Thoracic aorta (tissue), 2 donors: ENCODE measurements around the gene RPP14. TPM values are rescaled to one million over a fixed set of nuclear protein-coding genes. Genes with fewer than 3 reads are reported as not detected.

ENCODE experiments used
- ATAC-seq: fragments of 150-250 bp; one replicate; pipeline ENCODE4 v1.8.0; 2017; ENCODE audit warnings: low read depth; ENCODE audit not compliant: insufficient number of reproducible peaks, low FRiP score
- DNase-seq: peaks from one replicate; pipeline ENCODE4 v3.0.0-alpha.2; 2020; ENCODE audit warnings: low spot score
- H3K27ac ChIP-seq, 2 donors: fragments of 200-600 bp; sonication (generic); 1 replicate in 1 of 2; 2 replicates in 1 of 2; pipeline ENCODE4 v1.5.1; 2016; ENCODE audit warnings: mild to moderate bottlenecking in 2 of 2, moderate library complexity in 2 of 2
- H3K27me3 ChIP-seq: fragments of 200-600 bp; sonication (generic); replicated peaks from 2 replicates; pipeline ENCODE4 v1.6.0; 2016; ENCODE audit warnings: mild to moderate bottlenecking; ENCODE audit not compliant: insufficient read depth
- H3K36me3 ChIP-seq: fragments of 200-600 bp; sonication (generic); one replicate; pipeline ENCODE4 v1.5.1; 2016
- H3K4me1 ChIP-seq, 2 donors: fragments of 200-600 bp; sonication (generic); 1 replicate in 1 of 2; 2 replicates in 1 of 2; pipeline versions ENCODE4 v1.5.1 to v1.6.0; 2016; ENCODE audit warnings: low read depth in 2 of 2, mild to moderate bottlenecking in 1 of 2; ENCODE audit not compliant: control insufficient read depth in 1 of 2
- H3K4me3 ChIP-seq: fragments of 200-600 bp; sonication (generic); 2 replicates; pipeline ENCODE4 v1.5.1; 2016; ENCODE audit warnings: mild to moderate bottlenecking
- H3K9me3 ChIP-seq: fragments of 200-600 bp; sonication (generic); 2 replicates; pipeline ENCODE4 v1.5.1; 2016
- CTCF ChIP-seq: fragments of 200-600 bp; sonication (generic); IDR thresholded peaks from one replicate; pipeline ENCODE4 v1.5.1; 2019; ENCODE audit warnings: antibody characterized with exemption
- total RNA-seq, 2 donors: library from RNA; depleted of rRNA; stranded (reverse); fragments of >200 nt; gene quantifications; one replicate each; pipeline versions ENCODE4 v1.1.0 to v1.2.3, GENCODE V29; 2016

Gene RPP14
- total RNA-seq, 2 donors from 2014 or later = 5.0 to 10.1 TPM

DNA sequence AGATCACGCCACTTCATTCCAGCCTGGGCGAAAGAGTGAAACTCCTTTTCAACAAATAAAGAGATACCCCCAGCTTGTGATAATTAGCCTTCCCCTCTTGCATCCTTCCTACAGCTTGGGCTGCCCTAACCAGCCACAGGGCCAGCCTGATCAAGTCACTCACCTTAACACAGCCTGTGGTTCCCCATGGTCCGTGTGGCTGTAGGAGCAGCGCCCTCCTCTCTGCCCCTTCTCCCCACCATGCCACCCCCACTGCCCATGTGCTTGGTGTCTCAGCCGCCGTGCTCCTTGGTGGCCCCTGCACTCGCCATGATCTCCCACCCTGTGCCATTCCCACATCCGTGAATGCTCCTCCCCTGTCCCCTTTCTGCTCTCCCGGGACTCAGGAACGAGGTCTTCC is 13.2 kb upstream of the RPP14 start:
- Histone ChIP-seq H3K36me3 (no peaks in the 10 kb centered on the region), H3K27me3 (no peaks in the 10 kb centered on the region), H3K4me1 (no peaks in the 10 kb centered on the region), H3K4me3 (no peak overlapping the region), H3K27ac (no peak overlapping the region), H3K9me3 (no peaks in the 10 kb centered on the region)
- DNase-seq (no peak), ATAC-seq (no peak)
- TF ChIP-seq CTCF = no peak

- H3K27ac ChIP-seq = no peak overlapping the region
- ATAC-seq = no peak
- H3K36me3 ChIP-seq = no peaks in the 10 kb centered on the region
- no peaks in the 10 kb centered on the region for H3K4me1 ChIP-seq
- no peak overlapping the region for H3K4me3 ChIP-seq
- no peaks in the 10 kb centered on the region for H3K27me3 ChIP-seq
- H3K9me3 ChIP-seq = no peaks in the 10 kb centered on the region
- no peak for DNase-seq
- no peak for TF ChIP-seq CTCF
Observed at GRCh38 chr3:58293516-58293915, 12.5 kb upstream of the RPP14 start.

DNA sequence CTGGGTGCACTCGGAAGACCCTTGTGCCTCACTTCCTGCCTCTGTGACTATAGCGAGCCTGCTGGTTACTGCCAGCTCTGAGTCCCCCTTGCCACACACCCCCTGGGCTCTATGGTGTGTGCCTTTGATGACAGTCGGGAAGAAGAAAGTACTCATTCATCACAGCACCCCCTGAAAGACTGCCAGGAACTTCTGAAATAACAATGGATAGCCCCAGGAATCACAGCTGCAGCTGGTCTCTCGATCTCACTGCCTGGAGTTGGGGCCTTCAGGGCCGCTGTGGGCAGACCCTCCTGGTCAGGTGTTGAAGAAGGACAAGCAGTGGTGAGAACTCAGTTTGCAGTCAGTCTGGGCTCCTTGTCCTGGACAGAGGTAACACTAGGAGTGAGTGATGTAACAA is 9.8 kb upstream of the RPP14 start:
- no peak for TF ChIP-seq CTCF
- Histone ChIP-seq H3K36me3 (no peaks in the 10 kb centered on the region), H3K27me3 (no peaks in the 10 kb centered on the region), H3K9me3 (no peaks in the 10 kb centered on the region), H3K4me3 (no peak overlapping the region), H3K4me1 (peaks cover 0 to 5% of the 10 kb centered on the region in 2 donors), H3K27ac (no peak overlapping the region)
- DNase-seq = no peak
- ATAC-seq = no peak

- no peaks in the 10 kb centered on the region for H3K9me3 ChIP-seq
- DNase-seq (no peak), ATAC-seq (no peak)
- no peaks in the 10 kb centered on the region for H3K27me3 ChIP-seq
- peaks cover 0 to 5% of the 10 kb centered on the region in 2 donors for H3K4me1 ChIP-seq
- no peak overlapping the region for H3K4me3 ChIP-seq
- TF ChIP-seq CTCF = no peak
- no peak overlapping the region for H3K27ac ChIP-seq
- H3K36me3 ChIP-seq = no peaks in the 10 kb centered on the region
Observed at GRCh38 chr3:58296843-58297242, 9.2 kb upstream of the RPP14 start.

- Histone ChIP-seq H3K9me3 (no peaks in the 10 kb centered on the region), H3K4me1 (peaks cover 0 to 5% of the 10 kb centered on the region in 2 donors), H3K36me3 (no peaks in the 10 kb centered on the region), H3K27me3 (no peaks in the 10 kb centered on the region), H3K4me3 (no peak overlapping the region), H3K27ac (no peak overlapping the region)
- no peak for TF ChIP-seq CTCF
- no peak for ATAC-seq
- DNase-seq = no peak
Observed at GRCh38 chr3:58298190-58298589, 7.9 kb upstream of the RPP14 start.
